ENCODE results near the gene PWWP2A.

DNA sequence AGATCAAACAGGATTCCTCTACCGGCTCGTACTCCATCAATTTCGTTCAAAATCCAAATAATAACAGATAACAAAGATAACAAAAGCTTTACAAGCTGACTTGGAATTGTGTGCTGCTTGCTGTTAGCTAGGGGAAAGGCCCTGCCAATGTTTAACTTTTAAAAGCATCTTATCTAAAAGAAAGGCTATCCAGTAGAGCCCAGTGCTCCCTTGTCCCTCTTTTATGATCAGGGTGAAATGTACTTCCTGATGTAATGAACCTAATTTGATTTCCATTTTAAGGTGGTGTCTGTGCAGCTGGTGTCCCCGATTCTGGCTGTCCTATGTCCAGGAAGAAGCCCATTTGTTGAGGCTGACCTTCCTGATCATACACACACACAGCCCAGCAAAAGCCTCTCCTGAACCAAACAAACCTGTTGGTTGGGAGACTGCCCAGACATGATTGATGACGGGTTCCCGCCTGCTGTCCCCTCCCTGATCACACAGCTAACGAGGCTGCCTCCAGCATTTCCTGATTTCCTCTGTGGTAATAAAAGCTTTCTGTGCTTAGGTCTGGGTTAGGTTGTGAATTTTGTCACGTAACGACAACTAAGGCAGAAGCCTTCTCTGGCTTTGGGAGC, 54.1 kb downstream of the PWWP2A start:
- TF ChIP-seq, protein P1, sequence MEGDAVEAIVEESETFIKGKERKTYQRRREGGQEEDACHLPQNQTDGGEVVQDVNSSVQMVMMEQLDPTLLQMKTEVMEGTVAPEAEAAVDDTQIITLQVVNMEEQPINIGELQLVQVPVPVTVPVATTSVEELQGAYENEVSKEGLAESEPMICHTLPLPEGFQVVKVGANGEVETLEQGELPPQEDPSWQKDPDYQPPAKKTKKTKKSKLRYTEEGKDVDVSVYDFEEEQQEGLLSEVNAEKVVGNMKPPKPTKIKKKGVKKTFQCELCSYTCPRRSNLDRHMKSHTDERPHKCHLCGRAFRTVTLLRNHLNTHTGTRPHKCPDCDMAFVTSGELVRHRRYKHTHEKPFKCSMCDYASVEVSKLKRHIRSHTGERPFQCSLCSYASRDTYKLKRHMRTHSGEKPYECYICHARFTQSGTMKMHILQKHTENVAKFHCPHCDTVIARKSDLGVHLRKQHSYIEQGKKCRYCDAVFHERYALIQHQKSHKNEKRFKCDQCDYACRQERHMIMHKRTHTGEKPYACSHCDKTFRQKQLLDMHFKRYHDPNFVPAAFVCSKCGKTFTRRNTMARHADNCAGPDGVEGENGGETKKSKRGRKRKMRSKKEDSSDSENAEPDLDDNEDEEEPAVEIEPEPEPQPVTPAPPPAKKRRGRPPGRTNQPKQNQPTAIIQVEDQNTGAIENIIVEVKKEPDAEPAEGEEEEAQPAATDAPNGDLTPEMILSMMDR (IDR thresholded peaks at IDR 0.05 in 8 of 11, conservative IDR thresholded peaks at IDR 0.05 in 3 of 11), result no peak
- TF ChIP-seq POLR2A (IDR thresholded peaks at IDR 0.05), result no peak
